CD4-positive, alpha-beta memory T cell (primary cell): ENCODE data around the gene RPL21. TPM values are rescaled to one million over a fixed set of nuclear protein-coding genes. Genes with fewer than 3 reads are reported as not detected.

ENCODE experiments used
- CTCF ChIA-PET: fragments of 350-600 bp; sonication (Branson Sonifier 250); formaldehyde crosslinking; loops from one replicate; lab custom pipeline; 2021; ENCODE audit warnings: inconsistent platforms; ENCODE audit not compliant: partially characterized antibody; lab: Charles Lee
- POLR2A ChIA-PET: fragments of 350-600 bp; sonication (Branson Sonifier 250); formaldehyde crosslinking; loops from one replicate; lab custom pipeline; 2021; ENCODE audit not compliant: partially characterized antibody; lab: Charles Lee
- DNase-seq, 5 donors: peaks; one replicate each; pipeline versions ENCODE4 v3.0.0 to v3.0.0-alpha.2; 2020 to 2022; ENCODE audit warnings: mixed read lengths in 1 of 5
- H3K27ac ChIP-seq: one replicate; pipeline ENCODE4 v1.7.0; 2013; ENCODE audit warnings: low read depth, low read length
- H3K27me3 ChIP-seq: 2 replicates; pipeline ENCODE4 v1.7.0; 2013; ENCODE audit warnings: mild to moderate bottlenecking, low read length, moderate library complexity; ENCODE audit not compliant: insufficient read depth
- H3K36me3 ChIP-seq: 2 replicates; pipeline ENCODE4 v1.7.0; 2013; ENCODE audit warnings: mild to moderate bottlenecking, low read length, moderate library complexity; ENCODE audit not compliant: insufficient read depth
- H3K4me1 ChIP-seq: 2 replicates; pipeline ENCODE4 v1.7.0; 2013; ENCODE audit warnings: mild to moderate bottlenecking, low read length, moderate library complexity; ENCODE audit not compliant: insufficient read depth
- H3K4me3 ChIP-seq, 2 donors: one replicate each; pipeline ENCODE4 v1.7.0; 2013; ENCODE audit warnings: low read length in 2 of 2, mild to moderate bottlenecking in 1 of 2
- H3K9me3 ChIP-seq, 2 donors: one replicate each; pipeline ENCODE4 v1.7.0; 2013; ENCODE audit warnings: low read length in 2 of 2, control low read depth in 1 of 2; ENCODE audit not compliant: control insufficient read depth in 1 of 2
- H3K27ac Mint-ChIP-seq, 7 donors: one replicate each; pipeline ENCODE4 v1.8.0; 2020 to 2021; ENCODE audit warnings: mixed read lengths in 7 of 7, mild to moderate bottlenecking in 6 of 7, inconsistent platforms in 3 of 7, moderate library complexity in 3 of 7
- H3K27me3 Mint-ChIP-seq, 2 donors: one replicate each; pipeline ENCODE4 v1.8.0; 2020 to 2021; ENCODE audit warnings: mixed read lengths in 2 of 2
- H3K36me3 Mint-ChIP-seq, 2 donors: one replicate each; pipeline ENCODE4 v1.8.0; 2020 to 2021; ENCODE audit warnings: mixed read lengths in 2 of 2, inconsistent platforms in 1 of 2, mild to moderate bottlenecking in 1 of 2
- H3K4me1 Mint-ChIP-seq, 4 donors: one replicate each; pipeline ENCODE4 v1.8.0; 2020 to 2021; ENCODE audit warnings: mixed read lengths in 4 of 4, mild to moderate bottlenecking in 1 of 4
- H3K4me3 Mint-ChIP-seq, 8 donors: one replicate each; pipeline ENCODE4 v1.8.0; 2020 to 2021; ENCODE audit warnings: mixed read lengths in 8 of 8, mild to moderate bottlenecking in 7 of 8, moderate library complexity in 6 of 8, inconsistent platforms in 3 of 8
- H3K9me3 Mint-ChIP-seq, 8 donors: one replicate each; pipeline ENCODE4 v1.8.0; 2020 to 2021; ENCODE audit warnings: mixed read lengths in 8 of 8, mild to moderate bottlenecking in 5 of 8, inconsistent platforms in 3 of 8, moderate library complexity in 1 of 8
- intact Hi-C: fragments of 100-400 bp; cut with micrococcal nuclease; formaldehyde crosslinking; loops from one replicate; pipeline ENCODE4 v1.15.1; 2023
- polyA plus RNA-seq, 2 donors: library from polyadenylated mRNA; unstranded; fragments of 300-500 nt; fragmentation: Illumina TruSeq; gene quantifications; one replicate each; pipeline ENCODE4 v1.2.3, GENCODE V29; 2021
- total RNA-seq, 2 experiments: library from RNA; stranded (reverse); gene quantifications; one replicate each; pipeline ENCODE4 v1.2.3, GENCODE V29; 2021

Gene RPL21
- total and polyA plus RNA-seq, 4 experiments from 2014 or later: 2,008 to 7,509 (median 4,196) TPM

- no peak for DNase-seq
- CTCF ChIA-PET: interaction anchor here (2.7 kb wide), 1 partner anchor 29 kb away, joined by 7 read pairs; no protein-coding TSS in a partner anchor
- Histone ChIP-seq H3K9me3 (no peaks in the 10 kb centered on the region), H3K27me3 (no peaks in the 10 kb centered on the region), H3K4me1 (no peaks in the 10 kb centered on the region), H3K27ac (no peak overlapping the region), H3K4me3 (no peak overlapping the region), H3K36me3 (no peaks in the 10 kb centered on the region)
- H3K4me3 Mint-ChIP-seq: no peak overlapping the region
- peaks cover 0 to 8% (median under 1%) of the 10 kb centered on the region in 8 donors for H3K9me3 Mint-ChIP-seq
- H3K4me1 Mint-ChIP-seq: peaks cover 0 to 9% (median 3%) of the 10 kb centered on the region in 4 donors
- peaks cover 0 to 9% of the 10 kb centered on the region in 2 donors for H3K27me3 Mint-ChIP-seq
- no peak overlapping the region for H3K27ac Mint-ChIP-seq
- intact Hi-C loops: no loop called here
- POLR2A ChIA-PET: no interaction called here
- H3K36me3 Mint-ChIP-seq: no peaks in the 10 kb centered on the region
These were observed 49.7 kb downstream of the RPL21 start for GRCh38 chr13:27300941-27301586.

- H3K4me1 ChIP-seq: no peaks in the 10 kb centered on the region
- intact Hi-C loops: no loop called here
- H3K27ac ChIP-seq: no peak overlapping the region
- ChIA-PET POLR2A (no interaction called here), CTCF (interaction anchor here (1.0 to 2.7 kb wide), 2 partner anchors 23 to 31 kb away, joined by 3 to 7 read pairs; no protein-coding TSS in a partner anchor)
- no peak overlapping the region for H3K4me3 ChIP-seq
- Mint-ChIP-seq H3K27ac (no peak overlapping the region), H3K9me3 (peaks cover 0 to 8% (median under 1%) of the 10 kb centered on the region in 8 donors), H3K4me3 (peak overlapping the region in 2 of 8 donors; percentile 11 to 35), H3K27me3 (peaks cover 0 to 9% of the 10 kb centered on the region in 2 donors), H3K4me1 (peaks cover 0 to 18% (median 6%) of the 10 kb centered on the region in 4 donors), H3K36me3 (no peaks in the 10 kb centered on the region)
- no peaks in the 10 kb centered on the region for H3K9me3 ChIP-seq
- H3K36me3 ChIP-seq: no peaks in the 10 kb centered on the region
- no peak for DNase-seq
- no peaks in the 10 kb centered on the region for H3K27me3 ChIP-seq
These were observed 51.4 kb downstream of the RPL21 start for GRCh38 chr13:27302643-27303262.

GRCh38 chr13:27304099-27304498 is 52.7 kb downstream of the RPL21 start:
- Histone ChIP-seq H3K27me3 (no peaks in the 10 kb centered on the region), H3K36me3 (no peaks in the 10 kb centered on the region), H3K9me3 (no peaks in the 10 kb centered on the region), H3K27ac (no peak overlapping the region), H3K4me3 (no peak overlapping the region), H3K4me1 (no peaks in the 10 kb centered on the region)
- H3K27me3 Mint-ChIP-seq: peaks cover 0 to 4% of the 10 kb centered on the region in 2 donors
- intact Hi-C loops: no loop called here
- CTCF ChIA-PET: no interaction called here
- DNase-seq: no peak
- H3K36me3 Mint-ChIP-seq: no peaks in the 10 kb centered on the region
- H3K4me3 Mint-ChIP-seq: no peak overlapping the region
- H3K9me3 Mint-ChIP-seq: peaks cover 0 to 10% (median under 1%) of the 10 kb centered on the region in 8 donors
- H3K27ac Mint-ChIP-seq: no peak overlapping the region
- POLR2A ChIA-PET: no interaction called here
- peaks cover 0 to 18% (median 6%) of the 10 kb centered on the region in 4 donors for H3K4me1 Mint-ChIP-seq

- Mint-ChIP-seq H3K27me3 (peaks cover 0 to 4% of the 10 kb centered on the region in 2 donors), H3K4me3 (no peak overlapping the region), H3K27ac (no peak overlapping the region), H3K36me3 (no peaks in the 10 kb centered on the region), H3K9me3 (peaks cover 0 to 10% (median under 1%) of the 10 kb centered on the region in 8 donors), H3K4me1 (peaks cover 0 to 18% (median 7%) of the 10 kb centered on the region in 4 donors)
- no peak for DNase-seq
- POLR2A ChIA-PET: no interaction called here
- H3K9me3 ChIP-seq: no peaks in the 10 kb centered on the region
- H3K4me1 ChIP-seq: no peaks in the 10 kb centered on the region
- no peaks in the 10 kb centered on the region for H3K36me3 ChIP-seq
- no peak overlapping the region for H3K27ac ChIP-seq
- H3K27me3 ChIP-seq: no peaks in the 10 kb centered on the region
- H3K4me3 ChIP-seq: no peak overlapping the region
- CTCF ChIA-PET: no interaction called here
- intact Hi-C loops: no loop called here
These were observed 53.3 kb downstream of the RPL21 start for GRCh38 chr13:27304611-27305010.

Other genes with a start within 250 kb of the RPL21 start
- gene USP12, start 79.7 kb upstream of the RPL21 start, total RNA-seq: 10 to 100 TPM; 24.0 to 26.0 TPM
- gene USP12, start 79.7 kb upstream of the RPL21 start, polyA plus RNA-seq: 10 to 100 TPM; 16.1 to 16.4 TPM
- gene RASL11A, start 19.3 kb downstream of the RPL21 start, total RNA-seq: under 1 TPM; 0.78 to 0.96 TPM
- under 1 TPM in 1 of 2 donors, not detected in 1; 0.21 TPM for gene RASL11A, start 19.3 kb downstream of the RPL21 start, polyA plus RNA-seq
- 100 to 1,000 TPM; 225 to 236 TPM for gene GTF3A, start 173.1 kb downstream of the RPL21 start, total RNA-seq
- 100 to 1,000 TPM; 596 to 688 TPM for gene GTF3A, start 173.1 kb downstream of the RPL21 start, polyA plus RNA-seq
- gene MTIF3, start 199.0 kb downstream of the RPL21 start, total RNA-seq: 10 to 100 TPM; 86.4 to 92.4 TPM
- 10 to 100 TPM; 85.6 to 94.4 TPM for gene MTIF3, start 199.0 kb downstream of the RPL21 start, polyA plus RNA-seq